Measurements from ENCODE around the gene DPP9.

DPP9 gene

DNA sequence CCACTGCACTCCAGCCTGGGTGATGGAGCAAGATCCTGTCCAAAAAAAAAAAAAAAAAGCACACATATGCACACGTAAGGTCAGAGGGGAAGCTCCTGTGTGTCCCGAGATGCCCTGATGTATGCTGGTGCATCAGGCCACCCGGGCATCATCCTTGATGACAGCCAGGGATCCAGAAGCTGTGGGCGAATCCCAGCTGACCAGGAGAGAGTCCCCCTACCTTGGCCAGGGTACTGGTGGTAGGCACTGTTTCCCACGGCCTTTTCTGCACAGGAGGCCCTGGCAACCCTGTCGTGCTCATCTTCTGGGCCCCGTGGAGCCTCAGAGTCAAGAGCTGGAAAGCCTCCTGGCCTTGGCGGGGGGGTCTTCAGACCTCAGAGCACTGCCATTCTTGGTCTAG, 67.5 kb downstream of the DPP9 start:
- DNase-seq (ENCODE audit: low read depth): no peak

DNA sequence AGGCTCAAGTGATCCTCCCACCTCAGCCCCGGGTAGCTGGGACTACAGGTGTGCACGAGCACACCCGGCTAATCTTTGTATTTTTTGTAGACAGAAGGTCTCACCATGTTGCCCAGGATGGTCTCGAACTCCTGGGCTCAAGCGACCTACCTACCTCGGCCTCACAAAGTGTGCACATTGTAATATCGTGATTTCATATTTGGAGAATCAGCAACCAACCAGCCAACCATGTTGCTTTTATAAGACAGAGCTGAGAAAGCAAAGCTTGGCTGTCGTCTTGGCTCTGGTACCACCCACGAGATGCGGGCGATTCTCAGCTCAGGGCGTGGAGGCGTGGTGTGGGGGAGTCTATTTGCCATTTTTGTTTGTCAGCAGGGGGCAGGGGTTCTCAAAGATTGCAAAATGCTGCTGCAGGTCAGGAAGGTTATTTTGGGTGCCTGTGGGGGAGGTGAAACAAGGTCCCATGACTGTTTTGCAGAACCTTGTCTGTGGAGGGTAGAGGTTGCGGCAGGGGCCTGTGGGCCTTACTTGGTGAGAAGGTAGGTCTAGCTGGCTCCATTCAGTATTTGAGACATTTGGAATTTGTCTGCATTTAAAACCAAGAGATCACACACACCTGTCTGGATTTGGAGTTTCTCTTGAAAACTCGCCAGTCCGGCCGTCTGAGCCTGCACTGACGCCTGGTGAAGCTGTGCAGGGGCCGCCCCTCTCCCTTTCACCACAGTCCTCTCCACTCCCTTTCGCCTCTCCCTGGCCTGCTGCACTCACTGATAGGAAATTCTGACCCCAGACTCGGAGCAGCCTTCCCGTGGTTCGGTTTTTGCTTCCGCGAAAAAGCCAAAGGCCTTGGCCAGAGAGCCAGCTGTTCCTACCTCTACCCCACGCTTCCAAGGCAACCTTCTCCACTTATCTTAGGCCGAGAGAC, 68.9 kb downstream of the DPP9 start:
- DNase-seq (ENCODE audit: low read depth): no peak

DNA sequence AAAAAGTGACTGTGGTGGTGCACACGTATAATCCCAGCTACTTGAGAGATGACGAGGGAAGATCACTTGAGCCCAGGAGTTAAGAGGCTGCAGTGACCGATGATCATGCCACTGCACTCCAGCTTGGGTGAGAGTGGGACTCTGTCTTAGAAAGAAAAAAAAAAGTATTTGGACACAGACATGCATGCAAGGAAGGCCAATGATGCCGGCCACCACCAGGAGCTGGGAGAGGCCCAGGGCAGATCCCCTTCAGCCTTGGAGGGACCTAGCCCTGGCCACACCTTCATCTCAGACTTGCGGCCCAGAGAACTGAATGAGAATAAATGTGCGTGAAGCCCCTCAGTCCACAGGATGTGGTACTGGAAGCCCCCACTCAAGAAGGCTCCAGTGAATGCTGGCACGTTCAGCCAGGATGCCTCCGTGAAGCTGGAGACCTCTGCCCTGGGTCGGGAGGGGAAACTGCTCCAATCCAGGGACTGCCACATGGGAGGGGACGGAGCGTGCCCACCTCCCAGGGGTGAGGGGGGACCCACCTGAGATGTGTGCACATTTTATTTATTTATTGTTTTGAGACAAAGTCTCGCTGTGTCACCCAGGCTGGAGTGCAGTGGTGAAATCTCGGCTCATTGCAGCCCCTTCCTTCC, 69.7 kb downstream of the DPP9 start:
- DNase-seq (ENCODE audit: low read depth): no peak

DNA sequence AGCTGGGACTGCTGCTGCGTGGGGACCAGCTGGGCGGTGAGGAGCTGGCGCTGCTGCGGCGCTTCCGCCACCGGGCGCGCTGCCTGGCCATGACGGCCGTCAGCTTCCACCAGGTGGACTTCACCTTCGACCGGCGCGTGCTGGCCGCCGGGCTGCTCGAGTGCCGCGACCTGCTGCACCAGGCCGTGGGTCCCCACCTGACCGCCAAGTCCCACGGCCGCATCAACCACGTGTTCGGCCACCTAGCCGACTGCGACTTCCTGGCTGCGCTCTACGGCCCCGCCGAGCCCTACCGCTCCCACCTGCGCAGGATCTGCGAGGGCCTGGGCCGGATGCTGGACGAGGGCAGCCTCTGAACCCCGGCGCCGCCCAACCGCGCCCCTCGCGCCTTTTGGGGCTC, 71.6 kb downstream of the DPP9 start:
- no peak for DNase-seq (ENCODE audit: low read depth)

DNA sequence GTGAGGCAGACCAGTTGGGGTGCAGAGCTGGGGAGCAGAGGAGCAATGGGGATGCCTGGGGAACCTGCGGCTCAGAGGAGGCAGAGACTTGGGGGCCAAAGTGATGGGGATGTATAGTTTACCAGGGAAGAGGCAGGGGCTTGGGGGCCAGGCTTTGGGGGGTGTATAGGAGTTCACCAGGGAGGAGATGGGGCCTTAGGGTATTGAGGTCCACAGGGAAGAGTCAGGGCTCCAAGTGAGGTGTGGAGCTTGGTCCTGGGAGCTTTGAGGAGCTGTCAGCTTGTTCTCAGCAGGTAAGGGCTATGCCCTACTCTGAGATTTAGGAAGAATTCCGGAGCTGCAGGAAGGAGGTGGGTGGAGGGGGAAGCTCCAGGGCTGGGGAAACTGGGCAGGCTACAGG, 73.5 kb downstream of the DPP9 start:
- no peak for DNase-seq (ENCODE audit: low read depth)

DNA sequence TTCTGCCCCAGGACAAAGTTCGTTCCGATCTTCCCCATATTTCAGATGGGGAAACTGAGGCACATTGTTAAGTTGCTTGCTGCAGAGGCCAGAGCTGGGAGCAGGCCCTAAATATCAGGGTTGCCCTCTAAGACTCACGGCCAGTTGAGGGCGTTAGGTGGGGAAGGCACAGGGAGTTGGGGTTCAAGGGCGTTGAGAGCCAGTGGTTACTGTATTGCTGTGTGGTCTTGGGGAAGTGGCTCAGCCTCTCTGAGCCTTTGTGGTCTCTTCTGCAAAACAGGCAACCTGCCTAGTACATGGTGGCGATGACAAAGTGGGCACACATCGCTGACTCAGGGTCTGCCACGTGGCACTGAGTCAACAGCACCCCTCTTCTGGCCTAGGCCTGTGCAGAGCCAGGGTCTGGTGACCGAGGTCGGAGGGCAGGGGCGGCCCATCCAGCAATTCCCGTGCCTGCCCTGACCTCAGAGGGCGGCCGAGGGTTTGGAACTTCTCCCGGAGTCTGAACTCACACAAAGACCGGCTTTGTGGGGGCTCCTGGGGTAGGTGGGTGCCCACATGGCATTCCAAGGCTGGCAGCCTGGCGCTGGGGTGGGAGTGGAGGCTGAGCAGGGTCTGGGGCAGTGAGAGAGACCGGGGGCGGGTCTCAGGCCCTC, 74.1 kb downstream of the DPP9 start:
- no peak for DNase-seq (ENCODE audit: low read depth)

DNA sequence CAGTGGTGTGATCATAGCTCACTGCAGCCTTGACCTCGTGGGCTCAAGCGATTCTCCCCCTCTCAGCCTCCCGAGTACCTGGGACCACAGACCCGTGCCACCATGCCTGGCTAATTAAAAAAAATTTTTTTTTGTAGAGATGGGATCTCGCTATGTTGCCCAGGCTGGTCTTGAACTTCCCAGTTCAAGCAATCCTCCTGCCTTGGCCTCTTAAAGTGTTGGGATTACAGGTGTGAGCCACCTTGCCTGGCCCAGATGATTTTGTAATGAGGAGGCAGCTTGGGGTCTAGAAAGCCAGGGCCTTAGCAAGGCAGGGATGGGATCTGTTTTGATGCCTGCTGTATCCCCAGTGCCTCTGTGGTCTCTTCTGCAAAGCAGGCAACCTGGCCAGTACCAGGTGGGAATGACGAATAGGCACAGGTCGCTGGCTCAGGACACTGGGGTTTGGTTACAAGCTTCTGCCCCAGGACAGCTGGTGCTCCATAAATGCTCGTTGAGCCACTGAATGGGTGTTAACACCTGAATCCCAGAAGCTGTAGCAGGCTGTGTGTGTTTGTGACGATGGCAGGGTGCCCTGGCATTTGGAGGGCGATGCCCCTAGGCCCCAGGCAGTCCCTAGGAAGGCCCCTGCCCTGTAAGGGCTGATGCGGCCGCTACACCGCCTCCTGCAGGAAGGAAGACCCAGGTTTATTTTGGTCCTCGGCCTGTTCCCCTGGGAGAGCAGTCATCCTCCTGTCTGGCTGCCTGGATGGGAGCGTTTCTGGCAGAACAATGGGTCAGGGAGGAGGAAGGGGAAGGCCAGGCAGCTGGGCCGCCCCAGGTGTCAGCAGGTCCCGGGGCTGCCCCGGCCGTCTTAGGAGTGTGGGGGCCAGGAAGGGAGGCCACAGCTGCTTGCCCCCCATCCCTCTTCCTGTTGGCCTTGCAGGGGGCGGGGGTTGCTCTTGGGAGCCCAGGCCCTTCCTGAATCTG, 75.7 kb downstream of the DPP9 start:
- DNase-seq (ENCODE audit: low read depth): no peak

DNA sequence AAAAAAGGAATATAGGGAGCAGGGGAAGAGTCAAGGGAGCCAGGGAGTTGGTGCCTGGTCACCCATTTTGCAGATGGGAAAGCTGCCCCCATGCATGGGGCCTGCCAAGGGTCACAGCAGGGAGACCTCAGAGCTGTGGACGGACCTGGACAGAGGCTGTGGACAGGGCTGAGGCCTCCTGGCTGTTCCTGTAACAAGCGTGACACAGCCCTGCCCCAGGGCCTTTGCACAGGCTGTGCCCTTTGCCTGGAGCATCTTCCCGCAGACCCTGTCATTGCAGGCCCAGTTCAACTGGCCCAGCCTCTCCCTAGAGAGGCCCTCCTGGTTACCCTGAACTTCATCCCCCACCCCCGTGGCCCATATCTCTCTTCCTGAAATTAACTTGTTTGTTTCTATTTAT, 77.9 kb downstream of the DPP9 start:
- DNase-seq (ENCODE audit: low read depth): no peak

DNA sequence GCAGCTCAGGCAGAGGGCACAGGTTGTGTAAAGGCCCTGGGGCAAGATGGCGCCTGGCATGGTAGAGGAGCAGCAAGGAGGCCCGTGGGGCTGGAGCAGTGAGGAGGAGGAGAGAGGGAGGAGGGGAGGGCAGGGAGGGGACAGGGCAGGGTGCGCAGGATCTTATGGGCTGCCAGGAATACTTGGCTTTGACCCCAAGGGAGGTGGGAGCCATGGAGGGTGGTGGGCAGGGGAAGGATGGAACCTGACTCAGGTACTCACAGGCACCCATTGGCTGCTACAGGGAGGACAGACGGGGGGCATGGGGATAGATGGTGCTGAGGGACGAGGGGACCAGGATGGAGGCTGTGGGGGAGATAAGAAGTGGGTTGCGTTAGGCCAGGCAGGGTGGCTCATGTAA, 81.0 kb downstream of the DPP9 start:
- DNase-seq (ENCODE audit: low read depth): no peak

DNA sequence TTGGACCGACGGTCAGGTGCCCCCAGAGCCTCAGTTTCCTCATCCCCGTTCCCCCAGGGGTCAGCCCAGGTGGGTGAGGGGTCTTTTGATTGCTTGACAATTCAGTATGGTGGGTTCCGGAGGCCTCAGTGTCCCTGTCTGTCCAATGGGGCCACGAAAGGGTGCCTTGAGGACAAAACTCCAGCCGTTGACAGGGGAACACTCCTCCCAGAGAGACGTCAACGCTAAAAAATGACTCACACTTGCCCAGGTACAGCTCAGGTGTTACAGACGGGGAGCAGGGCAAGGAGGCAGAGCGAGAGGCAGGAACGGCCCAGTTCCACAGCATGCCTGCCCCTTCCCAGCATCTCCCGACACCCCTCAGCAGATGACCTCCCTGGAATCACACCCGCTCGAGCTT, 82.5 kb downstream of the DPP9 start:
- DNase-seq (ENCODE audit: low read depth): no peak

DNA sequence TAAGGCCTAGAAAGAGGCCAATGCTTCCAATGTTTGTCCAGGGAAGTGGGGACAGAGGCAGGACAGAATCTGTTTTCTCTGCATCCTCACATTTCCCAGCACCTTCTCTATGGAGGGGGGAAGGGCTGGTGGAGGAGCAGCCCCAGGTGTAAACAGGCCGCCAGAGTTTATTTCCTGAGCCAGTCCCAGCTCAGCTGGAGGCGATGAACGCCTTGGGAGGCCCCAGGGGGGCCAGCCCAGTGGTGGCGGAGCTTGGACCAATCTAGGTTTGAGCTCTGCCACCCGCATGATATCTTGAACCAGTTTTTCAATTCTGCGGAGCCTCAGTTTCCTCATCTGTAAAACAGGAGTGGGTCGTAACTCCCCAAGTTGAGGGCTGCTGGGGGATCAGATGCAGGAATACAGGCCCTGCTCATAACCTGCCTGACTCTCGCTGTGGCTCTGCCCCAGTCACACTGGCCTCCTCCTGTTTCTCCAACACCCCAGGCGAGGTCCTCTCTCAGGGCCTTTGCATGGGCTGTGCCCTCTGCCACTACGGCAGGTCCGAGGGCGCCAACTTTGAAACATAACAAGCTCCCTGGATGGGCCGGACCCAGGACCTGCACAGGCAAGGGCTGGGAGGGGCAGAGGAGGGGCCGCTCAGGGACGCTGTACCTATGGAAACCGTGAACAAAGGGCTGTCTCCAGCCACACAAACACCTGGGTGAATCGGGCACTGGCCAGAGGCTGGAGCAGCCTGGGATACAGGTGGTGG, 83.2 kb downstream of the DPP9 start:
- DNase-seq (ENCODE audit: low read depth): no peak

DNA sequence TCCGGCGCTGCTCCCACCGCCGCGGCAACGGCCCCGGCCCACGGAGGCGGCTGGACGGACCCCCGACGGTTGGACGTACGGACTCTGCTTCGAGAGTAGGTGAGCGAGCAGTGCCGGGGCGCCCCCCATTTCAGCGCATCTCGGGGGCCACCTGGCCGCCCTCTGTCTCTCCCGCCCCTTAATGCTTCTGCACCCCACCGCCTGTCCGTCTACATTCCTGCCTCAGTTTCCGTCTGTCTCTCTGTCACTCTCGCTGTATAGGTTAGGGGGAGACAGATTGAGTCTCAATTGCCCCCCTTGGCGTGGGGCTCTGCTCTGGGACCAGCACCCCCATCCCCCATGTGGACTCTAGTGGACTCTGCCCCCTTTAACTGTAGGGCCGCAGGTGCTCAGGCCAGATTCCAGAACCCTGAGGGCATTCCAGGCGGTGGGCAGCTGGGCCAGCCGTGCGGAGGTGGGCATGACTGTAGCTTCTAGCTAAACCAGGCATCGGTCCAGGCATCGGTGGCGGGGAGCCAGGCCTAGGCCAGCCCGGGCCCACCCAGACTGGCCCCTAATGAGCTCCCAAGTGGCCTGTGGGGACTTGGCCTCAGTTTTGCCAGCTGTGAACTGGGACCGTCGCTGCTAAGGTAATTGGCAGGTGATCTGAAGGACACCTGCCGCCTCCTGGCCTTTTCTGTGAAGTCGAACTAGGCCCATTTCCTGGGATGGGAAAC, 84.0 kb downstream of the DPP9 start:
- DNase-seq (ENCODE audit: low read depth): no peak

DNA sequence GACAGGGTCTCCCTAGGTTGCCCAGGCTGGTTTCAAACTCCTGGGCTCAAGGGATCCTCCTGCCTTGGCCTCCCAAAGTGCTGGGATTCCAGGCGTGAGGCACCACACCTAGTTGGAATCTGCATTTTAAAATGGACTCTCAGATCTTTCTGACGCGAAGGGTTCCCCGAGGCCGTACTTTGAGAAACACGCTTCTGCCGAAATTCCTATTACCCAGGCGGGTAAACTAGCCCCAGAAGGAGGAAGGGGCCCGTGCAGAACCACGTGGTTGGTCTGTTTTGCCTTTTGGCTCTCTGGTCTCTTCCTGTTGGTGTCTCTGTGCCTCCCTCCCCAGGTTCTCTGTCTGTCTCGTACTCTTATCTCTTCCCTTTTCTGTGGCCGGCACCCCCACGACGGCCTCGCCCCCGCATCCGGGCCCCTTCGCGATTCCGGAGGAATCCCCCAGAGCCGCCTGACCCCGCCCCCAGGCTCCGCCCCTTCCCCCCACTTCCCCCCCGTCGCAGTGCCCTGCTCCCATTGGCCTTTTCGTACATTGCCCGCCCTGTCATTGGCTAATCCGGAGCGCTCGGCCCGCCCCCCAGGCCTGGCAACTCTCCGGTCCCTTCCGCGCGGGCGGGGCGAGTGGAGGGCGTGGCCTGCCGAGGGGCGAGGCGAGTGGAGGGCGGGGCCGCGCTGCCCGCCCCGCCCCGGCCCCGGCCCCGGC, 84.7 kb downstream of the DPP9 start, which contains the start of gene TNFAIP8L1:
Gene TNFAIP8L1 (plus strand): TSS at position 689 of the 703 bp plus-strand sequence. CDS start 12,354 bp downstream, outside the sequence.
- DNase-seq (ENCODE audit: low read depth): peak; percentile 64

DNA sequence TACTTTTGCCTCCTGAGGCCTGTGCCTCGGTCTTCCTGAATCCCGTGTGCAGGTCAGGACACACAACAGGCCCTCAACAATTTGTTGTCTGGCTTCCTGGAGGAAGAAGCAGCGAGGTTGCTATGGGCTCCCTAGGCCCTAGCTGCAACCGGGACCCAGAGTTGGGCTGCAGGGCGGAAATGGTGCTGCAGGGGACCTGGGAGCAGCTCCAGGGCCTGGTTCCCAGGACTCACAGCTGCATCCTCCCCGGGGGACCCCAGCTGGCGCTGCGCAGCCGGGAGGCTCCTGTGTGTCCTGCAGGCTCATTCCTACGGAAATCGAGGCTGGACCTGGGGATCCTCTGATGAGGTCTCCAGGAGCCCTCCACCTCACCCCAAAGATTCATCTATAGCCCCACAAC, 85.3 kb downstream of the DPP9 start:
- DNase-seq (ENCODE audit: low read depth): no peak

DNA sequence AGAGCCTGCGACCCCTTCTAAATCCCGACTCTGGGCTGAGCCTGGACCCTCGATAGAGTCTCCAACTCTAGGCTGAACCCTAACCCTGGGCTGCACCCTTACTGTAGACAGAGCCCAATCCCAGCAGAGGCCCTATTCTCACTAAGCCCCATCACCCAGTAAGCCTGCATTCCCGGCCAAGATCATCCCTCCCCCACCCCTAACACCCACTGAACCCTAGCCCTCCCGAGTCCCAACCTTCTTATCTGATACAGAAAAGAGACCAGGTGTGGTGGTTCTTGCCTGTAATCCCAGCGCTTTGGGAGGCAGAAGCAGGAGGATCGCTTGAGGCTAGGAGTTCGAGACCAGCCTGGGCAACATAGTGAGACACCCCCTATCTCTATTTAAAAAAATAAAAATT, 86.9 kb downstream of the DPP9 start:
- no peak for DNase-seq (ENCODE audit: low read depth)

DNA sequence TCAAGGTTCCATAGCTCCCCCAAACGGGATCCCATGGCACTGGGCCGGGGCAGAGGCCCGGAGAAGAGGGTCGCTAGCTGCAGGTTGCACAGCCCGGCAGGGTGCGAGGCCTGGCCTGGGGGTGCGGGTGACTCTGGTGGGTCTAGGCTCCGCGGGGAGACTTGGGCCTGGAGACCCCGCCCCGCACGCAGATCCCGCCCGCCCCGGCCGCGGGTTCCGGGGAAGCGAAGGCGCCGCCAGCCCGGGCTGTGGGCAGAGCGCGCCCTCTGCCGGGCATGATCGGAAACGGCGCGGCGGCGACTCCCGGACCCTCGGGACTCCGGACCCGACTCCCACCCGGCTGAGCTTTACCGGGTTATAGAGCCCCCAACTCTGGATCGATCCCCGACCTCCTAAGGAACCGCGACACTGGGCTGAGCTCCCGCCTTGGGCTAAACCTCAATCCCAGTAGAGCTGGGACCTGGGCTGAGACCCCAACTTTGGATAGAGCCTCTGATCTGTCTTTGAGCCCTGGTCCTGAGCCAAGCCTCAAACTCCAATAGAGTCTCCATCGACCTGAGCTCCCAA, 87.4 kb downstream of the DPP9 start:
- no peak for DNase-seq (ENCODE audit: low read depth)

DNA sequence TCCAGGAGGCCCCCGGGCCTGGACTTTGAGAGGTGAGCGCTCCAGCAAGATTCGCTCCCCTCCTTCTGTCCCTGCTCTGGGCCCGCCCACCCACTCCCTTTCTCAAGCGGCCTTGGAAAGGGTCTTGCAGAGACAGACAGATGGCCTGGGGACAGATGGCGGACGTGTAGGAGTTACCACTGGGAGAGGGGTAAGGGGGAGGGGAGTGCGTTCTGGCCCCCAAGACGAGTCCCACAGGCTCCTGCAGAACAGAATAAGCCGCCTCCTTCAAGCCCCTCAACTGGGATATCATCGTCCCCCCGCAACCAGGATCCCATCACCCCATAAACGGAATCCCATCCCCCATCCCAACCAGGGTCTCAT, 87.9 kb downstream of the DPP9 start:
- DNase-seq (ENCODE audit: low read depth): no peak

DNA sequence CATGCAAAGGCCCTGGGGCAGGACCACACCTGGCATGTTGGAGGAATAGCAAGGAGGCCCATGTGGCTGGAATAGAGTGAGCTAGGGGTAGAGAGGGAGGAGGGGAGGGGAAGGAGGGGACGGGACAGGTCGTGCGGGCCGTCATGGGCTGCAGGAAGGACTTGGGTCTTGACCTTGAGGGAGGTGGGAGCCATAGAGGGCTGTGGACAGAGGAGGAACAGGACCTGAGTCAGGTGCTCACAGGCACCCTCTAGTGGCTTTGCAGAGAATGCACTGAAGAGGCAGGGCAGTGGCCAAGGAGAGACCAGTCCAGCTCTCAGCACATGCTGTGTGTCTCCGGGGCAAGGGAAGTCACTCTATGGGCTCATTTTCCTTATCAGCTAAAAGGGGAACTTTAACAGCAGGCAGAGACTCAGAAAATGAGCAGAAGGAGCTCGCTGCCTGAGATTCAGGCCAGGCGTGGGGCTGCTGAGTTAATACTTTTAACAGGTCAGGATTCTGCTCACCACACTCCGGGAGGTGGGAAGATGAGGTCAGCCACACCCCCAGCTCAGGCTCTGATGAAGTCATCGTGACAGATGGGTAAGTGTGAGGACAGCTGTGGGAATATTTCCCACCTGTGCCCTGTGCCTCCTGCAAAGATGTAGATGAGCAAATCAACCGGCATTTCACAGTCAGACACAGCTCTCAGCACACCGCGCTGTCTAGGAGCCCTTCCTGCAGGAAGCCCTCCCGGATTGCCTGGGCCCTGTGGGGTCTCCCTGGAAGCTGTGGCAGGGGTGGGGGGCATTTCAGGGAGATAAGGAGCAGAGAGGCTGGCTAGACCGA, 90.3 kb downstream of the DPP9 start:
- DNase-seq (ENCODE audit: low read depth): no peak

Data from HS-27A (cell line).